HFFc6 (cell line): Measurements from ENCODE around the gene ZCCHC14. TPM values are rescaled to one million over a fixed set of nuclear protein-coding genes. Genes with fewer than 3 reads are reported as not detected.
"Not testable (repeated sequence)": the region's sequence is repeated elsewhere in the genome, so short reads cannot be mapped to it uniquely, and the experiment has no call there.

Experiments
- DNase-seq: peaks from one replicate; pipeline ENCODE4 v3.0.0-alpha.2; 2018
- H3K27ac Mint-ChIP-seq: 2 replicates; pipeline ENCODE4 v1.8.0; 2020; ENCODE audit warnings: mild to moderate bottlenecking, mixed read lengths
- H3K27me3 Mint-ChIP-seq: 2 replicates; pipeline ENCODE4 v1.8.0; 2021; ENCODE audit warnings: mild to moderate bottlenecking, moderate library complexity, mixed read lengths; ENCODE audit not compliant: insufficient read depth
- H3K36me3 Mint-ChIP-seq: 2 replicates; pipeline ENCODE4 v1.8.0; 2021; ENCODE audit warnings: low read depth, mixed read lengths
- H3K4me1 Mint-ChIP-seq: 2 replicates; pipeline ENCODE4 v1.8.0; 2020; ENCODE audit warnings: low read depth, mixed read lengths
- H3K4me3 Mint-ChIP-seq: 2 replicates; pipeline ENCODE4 v1.8.0; 2020; ENCODE audit warnings: mild to moderate bottlenecking, moderate library complexity, mixed read lengths
- H3K9me3 Mint-ChIP-seq: 2 replicates; pipeline ENCODE4 v1.8.0; 2020; ENCODE audit warnings: mild to moderate bottlenecking, mixed read lengths
- CTCF ChIP-seq: fragments of 200-600 bp; sonication (generic); IDR thresholded peaks from 2 replicates; pipeline ENCODE4 v1.5.0; 2021; ENCODE audit warnings: antibody characterized with exemption, mild to moderate bottlenecking
- total RNA-seq, 6 experiments: library from RNA; stranded (reverse); fragmentation: NEBNext Ultra II Directional; extraction: Animal tissue kit (Norgen Biotek cat#: 25700); gene quantifications; 2 replicates in 1 of 6; 3 replicates in 5 of 6; pipeline ENCODE4 v1.2.3, GENCODE V29; 2021

ZCCHC14 gene
- total RNA-seq, 6 experiments from 2014 or later = 10.6 to 13.7 (median 13.3) TPM

GRCh38 chr16:87391950-87392820, 100.6 kb downstream of the ZCCHC14 start, which contains the start of gene MAP1LC3B:
MAP1LC3B (plus strand) TSS chr16:87392336; CDS start chr16:87392428, 92 bp downstream.
- H3K27me3 Mint-ChIP-seq = peaks cover 7% of the 10 kb centered on the region
- no peak for TF ChIP-seq CTCF
- no peaks in the 10 kb centered on the region for H3K9me3 Mint-ChIP-seq
- peak; percentile 94 for DNase-seq
- H3K4me1 Mint-ChIP-seq = peaks cover 52% of the 10 kb centered on the region
- H3K36me3 Mint-ChIP-seq = peaks cover 12% of the 10 kb centered on the region
- H3K4me3 Mint-ChIP-seq = peak within 1 kb of the TSS; percentile 95
- H3K27ac Mint-ChIP-seq = peak within 1 kb of the TSS; percentile 92

GRCh38 chr16:87391324-87391949, 101.4 kb downstream of the ZCCHC14 start:
- Mint-ChIP-seq H3K27ac (peak overlapping the region; percentile 92), H3K27me3 (peaks cover 7% of the 10 kb centered on the region), H3K9me3 (no peaks in the 10 kb centered on the region), H3K4me3 (peak overlapping the region; percentile 81), H3K36me3 (peaks cover 12% of the 10 kb centered on the region), H3K4me1 (peaks cover 58% of the 10 kb centered on the region)
- DNase-seq = no peak
- no peak for TF ChIP-seq CTCF

GRCh38 chr16:87390641-87391323, 102.0 kb downstream of the ZCCHC14 start:
- peak overlapping the region; percentile 81 for H3K4me3 Mint-ChIP-seq
- DNase-seq = no peak
- H3K27ac Mint-ChIP-seq = peak overlapping the region; percentile 92
- H3K36me3 Mint-ChIP-seq = peaks cover 12% of the 10 kb centered on the region; the same call in 1 of the 2 replicates
- H3K4me1 Mint-ChIP-seq = peaks cover 58% of the 10 kb centered on the region
- no peak for TF ChIP-seq CTCF
- H3K27me3 Mint-ChIP-seq = peaks cover 7% of the 10 kb centered on the region
- H3K9me3 Mint-ChIP-seq = no peaks in the 10 kb centered on the region

GRCh38 chr16:87389914-87390313, 102.9 kb downstream of the ZCCHC14 start:
- Mint-ChIP-seq H3K36me3 (peaks cover 12% of the 10 kb centered on the region; the same call in 1 of the 2 replicates), H3K4me1 (peaks cover 52% of the 10 kb centered on the region)
- DNase-seq, H3K9me3 Mint-ChIP-seq, H3K27me3 Mint-ChIP-seq, H3K27ac Mint-ChIP-seq, H3K4me3 Mint-ChIP-seq: not testable (repeated sequence)

- Mint-ChIP-seq H3K9me3 (no peaks in the 10 kb centered on the region), H3K36me3 (peaks cover 8% of the 10 kb centered on the region; the same call in 1 of the 2 replicates), H3K27ac (peak overlapping the region; percentile 29; the same call in 1 of the 2 replicates), H3K4me1 (peaks cover 45% of the 10 kb centered on the region), H3K4me3 (no peak overlapping the region), H3K27me3 (peaks cover 7% of the 10 kb centered on the region)
- DNase-seq = no peak
- no peak for TF ChIP-seq CTCF
These were observed 103.6 kb downstream of the ZCCHC14 start for GRCh38 chr16:87389245-87389644.
